Limb (tissue), 2 donors: ENCODE measurements around the gene IER3.

Source experiments
- DNase-seq, 2 donors: peaks; one replicate each; pipeline ENCODE4 v3.0.0-alpha.2; 2016; ENCODE audit errors: extremely low spot score in 2 of 2

Gene IER3

DNA sequence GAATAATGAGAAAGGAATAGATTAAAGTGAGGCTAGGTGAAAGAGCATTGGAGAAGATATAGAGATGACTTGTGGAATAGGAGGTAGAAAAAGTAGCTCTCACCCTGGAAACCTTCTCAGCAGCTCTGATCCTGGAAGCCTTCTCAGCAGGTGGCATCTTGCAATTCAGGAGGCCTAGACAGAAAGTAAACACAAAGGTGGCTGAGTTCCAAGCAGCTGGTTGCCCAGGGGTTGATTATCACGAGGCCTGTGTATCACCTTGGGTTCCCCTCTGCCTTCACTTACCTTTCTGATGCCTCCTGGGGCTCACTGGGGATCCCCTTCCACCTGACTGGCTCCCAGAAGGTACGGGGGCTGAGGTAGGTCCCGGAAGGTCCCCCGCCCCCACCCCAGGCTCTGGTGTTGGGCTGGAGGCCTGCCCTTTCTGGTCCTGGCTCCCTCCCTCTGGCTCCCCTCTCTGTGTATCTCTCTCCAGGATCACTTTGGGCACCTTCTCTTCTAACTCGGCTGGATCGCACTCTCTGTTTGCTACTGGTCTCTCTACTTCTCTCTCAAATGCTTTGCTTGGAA is 37.0 kb downstream of the IER3 start:
- DNase-seq = no peak

DNA sequence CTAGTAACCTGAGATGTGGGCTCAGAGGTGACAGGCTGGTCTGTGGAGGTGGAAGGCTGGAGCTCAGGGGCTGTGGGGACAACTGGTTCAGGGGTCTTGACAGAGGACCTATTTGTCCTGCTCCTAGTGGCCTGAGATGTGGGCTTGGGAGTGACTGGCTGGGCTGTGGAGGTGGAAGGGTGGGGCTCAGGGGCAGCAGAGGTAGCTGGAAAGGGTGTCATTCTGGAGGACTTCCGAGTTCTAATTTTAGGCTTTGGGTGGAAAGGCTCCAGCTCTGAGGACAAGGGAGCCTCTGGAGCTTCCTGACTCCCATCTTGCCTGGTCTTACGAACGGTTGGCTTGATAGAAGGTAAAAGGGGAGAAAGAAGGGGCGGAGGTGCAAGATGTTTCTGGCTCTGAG is 38.7 kb downstream of the IER3 start:
- no peak for DNase-seq

DNA sequence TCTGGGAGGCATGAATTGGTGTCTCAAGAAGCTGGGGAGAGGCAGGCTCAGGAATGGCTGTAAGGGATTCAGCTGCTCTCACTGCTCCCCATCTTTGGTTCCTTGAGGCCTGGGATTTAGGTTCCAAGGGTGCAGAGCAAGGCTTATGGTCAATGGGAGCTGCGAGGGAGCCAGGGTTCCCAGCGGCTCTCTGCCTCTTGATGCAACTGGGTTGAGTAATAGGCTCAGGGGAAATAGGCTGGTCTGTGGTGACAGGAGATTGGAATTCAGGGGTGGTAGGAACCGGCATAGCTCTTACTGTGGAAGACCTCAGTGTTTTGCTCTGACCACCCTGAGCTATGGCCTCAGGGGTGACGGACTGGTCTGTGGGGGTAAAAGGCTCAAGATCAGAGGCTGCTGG is 40.5 kb downstream of the IER3 start:
- no peak for DNase-seq

DNA sequence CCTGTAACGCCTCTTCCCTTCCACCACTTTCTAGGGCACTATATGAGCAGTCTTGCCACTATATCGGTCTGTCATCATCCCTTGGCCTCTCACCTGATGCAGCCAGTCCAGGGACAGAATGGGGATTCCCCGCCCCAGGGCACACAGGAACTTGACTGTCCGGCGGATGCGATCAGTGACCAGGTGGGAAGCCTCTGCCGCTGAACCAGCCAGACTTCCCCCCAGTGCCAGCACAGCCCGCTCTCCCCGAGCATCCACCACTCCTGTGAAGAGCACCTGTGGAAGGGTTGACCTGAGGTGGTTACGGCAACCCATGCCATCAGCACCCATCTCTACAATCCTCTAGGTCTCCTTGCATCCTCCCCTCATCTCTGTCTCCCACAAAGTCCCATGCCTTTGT is 41.3 kb downstream of the IER3 start:
- no peak for DNase-seq

DNA sequence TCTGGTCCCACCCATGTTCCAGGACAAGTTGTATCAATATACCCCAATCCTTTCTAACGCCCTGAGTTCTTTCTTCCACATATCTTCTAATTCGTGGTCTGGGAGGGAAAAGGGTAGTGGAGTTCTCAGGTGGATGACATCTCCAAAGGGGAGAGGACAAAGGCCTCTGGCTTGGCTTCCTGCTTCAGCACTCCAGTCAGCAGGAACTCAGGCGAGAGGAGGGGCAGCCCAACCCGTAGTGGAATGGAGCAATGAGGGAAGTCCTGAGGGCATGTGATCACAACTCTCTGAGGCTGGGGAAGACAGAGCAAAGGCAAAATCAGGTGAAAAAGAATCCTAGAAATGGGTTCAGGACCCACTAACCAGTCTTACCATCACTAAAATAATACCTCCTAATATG is 44.0 kb downstream of the IER3 start:
- no peak for DNase-seq

DNA sequence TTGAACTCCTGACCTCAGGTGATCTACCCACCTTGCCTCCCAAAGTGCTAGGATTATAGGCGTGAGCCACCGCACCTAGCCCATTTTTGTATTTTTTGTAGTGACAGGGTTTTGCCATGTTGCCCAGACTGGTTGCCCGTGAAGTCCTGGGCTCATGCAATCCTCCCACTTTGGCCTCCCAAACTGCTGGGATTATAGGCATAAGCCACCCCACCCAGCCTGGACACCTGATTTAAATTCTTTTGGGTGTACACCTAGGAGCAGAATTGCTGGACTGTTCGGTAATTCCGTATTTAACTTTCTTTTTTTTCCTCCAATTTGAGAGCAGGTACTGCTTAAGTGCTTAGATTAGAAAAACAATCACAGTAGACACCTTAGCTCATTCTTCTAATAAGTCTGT is 47.9 kb downstream of the IER3 start:
- no peak for DNase-seq
